Uterus (tissue), 2 donors: Measurements from ENCODE around the gene HLA-DPB1.

ENCODE experiments used
- POLR2A ChIP-seq, 2 donors: fragments of 450-650 bp; IDR thresholded peaks; one replicate each; pipeline ENCODE4 v1.6.1; 2016; ENCODE audit warnings: antibody characterized with exemption in 2 of 2, mild to moderate bottlenecking in 1 of 2, moderate library complexity in 1 of 2
- TF ChIP-seq, protein P1 (sequence below), 4 experiments: fragments of 200-600 bp in 2 of 4; fragments of 450-650 bp in 2 of 4; sonication (generic) in 2 of 4; IDR thresholded peaks; one replicate each; pipeline ENCODE4 v1.5.1; 2016 to 2019; ENCODE audit warnings: antibody characterized with exemption in 4 of 4, mild to moderate bottlenecking in 2 of 4, moderate library complexity in 1 of 4

DNA sequence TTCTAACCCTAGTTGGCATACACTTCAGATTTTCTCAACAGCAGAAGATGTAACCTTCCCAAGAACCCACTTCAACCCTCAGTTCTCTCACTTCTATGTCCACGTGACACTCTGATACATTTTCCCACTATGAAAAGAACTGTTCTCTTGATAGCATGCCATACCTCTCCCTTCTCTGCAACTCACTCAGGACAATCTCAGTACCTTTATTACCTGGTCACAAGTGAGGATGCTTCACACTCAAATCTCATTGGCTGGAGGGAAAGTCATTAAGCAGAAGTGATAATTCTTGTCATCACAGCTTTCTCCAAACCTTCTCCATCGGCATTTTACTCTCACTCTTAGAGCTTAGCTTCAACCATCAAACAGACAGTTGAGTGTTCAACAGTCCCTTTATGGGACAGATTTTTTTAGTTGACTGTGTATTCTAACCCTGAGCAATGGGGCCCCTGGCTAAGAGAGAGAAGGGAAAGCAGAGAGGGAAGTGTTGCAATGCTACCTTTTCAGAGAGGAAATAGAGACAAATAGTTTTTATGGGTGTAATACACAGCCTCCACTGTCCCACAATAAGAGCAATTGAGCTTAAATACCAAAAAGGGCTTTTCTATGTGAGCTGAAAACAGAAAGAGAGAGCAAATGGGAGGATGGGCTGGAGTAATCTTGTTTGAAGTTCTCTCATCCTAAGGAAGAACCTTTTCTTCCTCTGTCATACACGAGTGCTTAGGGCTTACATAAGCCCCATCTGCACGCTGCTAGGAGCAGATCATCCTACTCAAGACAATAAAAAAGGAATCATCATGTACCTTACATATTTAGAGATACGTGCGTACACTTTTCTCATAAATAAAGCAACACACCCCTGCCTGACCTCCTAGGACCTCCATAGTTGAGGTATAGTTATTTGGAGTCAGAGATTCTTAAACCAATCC is 18.3 kb upstream of the HLA-DPB1 start:
- TF ChIP-seq, protein P1, sequence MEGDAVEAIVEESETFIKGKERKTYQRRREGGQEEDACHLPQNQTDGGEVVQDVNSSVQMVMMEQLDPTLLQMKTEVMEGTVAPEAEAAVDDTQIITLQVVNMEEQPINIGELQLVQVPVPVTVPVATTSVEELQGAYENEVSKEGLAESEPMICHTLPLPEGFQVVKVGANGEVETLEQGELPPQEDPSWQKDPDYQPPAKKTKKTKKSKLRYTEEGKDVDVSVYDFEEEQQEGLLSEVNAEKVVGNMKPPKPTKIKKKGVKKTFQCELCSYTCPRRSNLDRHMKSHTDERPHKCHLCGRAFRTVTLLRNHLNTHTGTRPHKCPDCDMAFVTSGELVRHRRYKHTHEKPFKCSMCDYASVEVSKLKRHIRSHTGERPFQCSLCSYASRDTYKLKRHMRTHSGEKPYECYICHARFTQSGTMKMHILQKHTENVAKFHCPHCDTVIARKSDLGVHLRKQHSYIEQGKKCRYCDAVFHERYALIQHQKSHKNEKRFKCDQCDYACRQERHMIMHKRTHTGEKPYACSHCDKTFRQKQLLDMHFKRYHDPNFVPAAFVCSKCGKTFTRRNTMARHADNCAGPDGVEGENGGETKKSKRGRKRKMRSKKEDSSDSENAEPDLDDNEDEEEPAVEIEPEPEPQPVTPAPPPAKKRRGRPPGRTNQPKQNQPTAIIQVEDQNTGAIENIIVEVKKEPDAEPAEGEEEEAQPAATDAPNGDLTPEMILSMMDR (IDR thresholded peaks at IDR 0.05), result no peak
- no peak for TF ChIP-seq POLR2A (IDR thresholded peaks at IDR 0.05)
